A549 (cell line): ENCODE results near the gene EFHC2.

Experiments
- BHLHE40 ChIP-seq: IDR thresholded peaks from 2 replicates; pipeline ENCODE4 v1.6.1; 2012; ENCODE audit warnings: low read depth, low read length, inconsistent platforms
- CTCF ChIP-seq: fragments of >200 bp; sonication (Bioruptor Twin); formaldehyde crosslinking; IDR thresholded peaks from 3 replicates; pipeline ENCODE4 v1.5.1; 2016
- ESRRA ChIP-seq: fragments of 150-350 bp; IDR thresholded peaks from 2 replicates; pipeline ENCODE4 v1.6.1; 2014; ENCODE audit warnings: mild to moderate bottlenecking, low read length, borderline replicate concordance
- GATA3 ChIP-seq: IDR thresholded peaks from 2 replicates; pipeline ENCODE4 v1.6.1; 2012; ENCODE audit warnings: borderline replicate concordance
- HMGXB4 ChIP-seq: fragments of 250-450 bp; sonication (Bioruptor Pico); IDR thresholded peaks from 2 replicates; pipeline ENCODE4 v1.5.0; 2021; ENCODE audit warnings: mild to moderate bottlenecking, moderate library complexity, borderline replicate concordance
- JUN ChIP-seq, 2 experiments: fragments of >200 bp; sonication (Bioruptor Twin); formaldehyde crosslinking; IDR thresholded peaks; 2 replicates in 1 of 2; 3 replicates in 1 of 2; pipeline ENCODE4 v1.6.1; 2016 to 2017
- KDM1A ChIP-seq: fragments of 200-600 bp; sonication (generic); IDR thresholded peaks from 2 replicates; pipeline ENCODE4 v1.6.1; 2016; ENCODE audit warnings: low read depth, mild to moderate bottlenecking
- POLR2A ChIP-seq: IDR thresholded peaks from 2 replicates; pipeline ENCODE4 v1.6.1; 2012; ENCODE audit warnings: mild to moderate bottlenecking, low read length
- RAD21 ChIP-seq, 2 experiments: fragments of >200 bp in 1 of 2; sonication (Bioruptor Twin) in 1 of 2; formaldehyde crosslinking in 1 of 2; IDR thresholded peaks in 1 of 2; conservative IDR thresholded peaks in 1 of 2; 2 replicates in 1 of 2; 3 replicates in 1 of 2; pipeline ENCODE4 v1.6.1; 2012 to 2018; ENCODE audit warnings: inconsistent platforms in 1 of 2
- RCOR1 ChIP-seq: fragments of 150-350 bp; IDR thresholded peaks from 2 replicates; pipeline ENCODE4 v1.6.1; 2014; ENCODE audit warnings: antibody characterized with exemption, low read length, low read depth

- TF ChIP-seq POLR2A (no peak), CTCF (no peak), BHLHE40 (no peak), RAD21 (conservative IDR thresholded peaks at IDR 0.05 in 1 of 2, IDR thresholded peaks at IDR 0.05 in 1 of 2) (no peak), ESRRA (no peak), KDM1A (no peak), HMGXB4 (CRISPR knock-in tag) (no peak), JUN (IDR thresholded peaks at IDR 0.05) (no peak), GATA3 (no peak), RCOR1 (no peak)
Observed at GRCh38 chrX:44227991-44228390, 115.5 kb downstream of the EFHC2 start.
